ENCODE measurements around the gene C10orf90.
"Not testable (repeated sequence)": the region's sequence is repeated elsewhere in the genome, so short reads cannot be mapped to it uniquely, and the experiment has no call there.

C10orf90 gene

DNA sequence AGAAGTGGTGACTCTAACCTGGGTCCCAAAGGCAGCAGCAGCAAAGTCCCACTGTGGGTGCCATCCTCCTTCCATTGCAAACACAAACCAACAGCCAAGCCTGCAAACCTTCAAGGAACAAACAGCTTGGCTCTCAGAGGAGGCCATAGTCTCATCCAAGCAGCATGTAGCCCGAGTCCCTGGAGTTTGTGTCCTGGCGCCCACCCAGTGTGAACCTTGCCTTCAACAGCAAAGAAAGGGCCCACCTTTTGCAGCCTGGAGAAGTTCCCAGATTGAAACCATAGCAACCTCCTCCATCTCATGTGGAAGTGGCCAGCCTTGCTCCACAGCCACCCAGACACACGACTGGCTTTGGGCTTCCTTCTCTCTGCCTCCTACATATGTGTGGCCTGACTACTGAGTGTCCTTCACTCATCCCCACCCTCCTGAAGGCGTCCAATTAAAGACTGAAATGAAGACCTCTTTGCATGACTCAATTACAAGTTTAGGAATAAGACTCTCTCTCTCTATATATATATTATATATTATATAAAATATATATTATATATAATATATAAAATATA is 106.1 kb downstream of the C10orf90 start:
- no peak for DNase-seq (ENCODE audit: low read depth)
- no peak overlapping the region for H3K4me3 ChIP-seq (ENCODE audit: low read depth, low read length)
- TF ChIP-seq CTCF (IDR thresholded peaks at IDR 0.05; ENCODE audit: insufficient read depth, low read depth, low read length, missing control alignments), result no peak

DNA sequence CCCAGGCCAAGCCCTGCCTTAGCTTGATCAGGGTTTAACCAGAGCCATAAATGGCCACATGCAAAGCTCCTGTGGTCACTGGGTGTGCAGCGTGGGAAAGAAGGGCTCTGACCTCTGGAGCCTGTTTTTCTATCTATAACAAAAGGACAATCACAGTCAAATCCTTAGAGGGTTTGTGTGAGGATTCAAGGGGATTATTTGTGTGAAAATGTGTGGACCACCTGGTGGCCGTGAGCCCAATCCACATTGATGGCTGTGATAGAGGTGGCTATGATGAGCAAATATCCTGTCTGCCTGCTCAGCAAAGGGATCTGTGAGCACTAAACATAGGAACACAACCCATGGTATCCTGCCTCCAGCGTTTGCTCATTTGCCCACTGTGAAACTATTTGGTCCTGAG is 107.1 kb downstream of the C10orf90 start:
- no peak for DNase-seq (ENCODE audit: low read depth)
- no peak for TF ChIP-seq CTCF (IDR thresholded peaks at IDR 0.05; ENCODE audit: insufficient read depth, low read depth, low read length, missing control alignments)
- H3K4me3 ChIP-seq (ENCODE audit: low read depth, low read length), result no peak overlapping the region

- DNase-seq (ENCODE audit: low read depth), result no peak
- H3K4me3 ChIP-seq (ENCODE audit: low read depth, low read length), result no peak overlapping the region
- TF ChIP-seq CTCF (IDR thresholded peaks at IDR 0.05; ENCODE audit: insufficient read depth, low read depth, low read length, missing control alignments), result no peak
Observed at GRCh38 chr10:126561921-126562680, 108.4 kb downstream of the C10orf90 start.

- H3K4me3 ChIP-seq (ENCODE audit: low read depth, low read length), result no peak overlapping the region
- no peak for TF ChIP-seq CTCF (IDR thresholded peaks at IDR 0.05; ENCODE audit: insufficient read depth, low read depth, low read length, missing control alignments)
- DNase-seq (ENCODE audit: low read depth), result no peak
Observed at GRCh38 chr10:126561294-126561920, 109.1 kb downstream of the C10orf90 start.

DNA sequence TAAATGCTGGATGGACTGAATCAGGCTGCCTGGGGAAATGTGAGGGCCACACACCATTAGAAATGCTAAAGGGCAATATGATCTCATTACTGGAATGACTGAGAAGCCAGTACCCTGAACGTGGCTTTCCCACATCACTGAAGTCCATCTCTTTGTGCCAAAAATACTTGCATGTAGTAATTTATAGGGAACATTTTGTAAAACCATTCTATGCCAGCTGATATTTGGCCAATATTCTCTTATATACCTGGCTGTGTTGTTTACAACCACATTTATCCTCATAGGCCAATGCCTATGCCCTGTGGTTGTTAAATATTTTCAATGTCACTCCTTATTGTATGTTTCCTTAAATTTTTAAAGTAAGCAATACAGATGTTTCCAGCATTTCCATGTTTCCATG is 111.6 kb downstream of the C10orf90 start:
- TF ChIP-seq CTCF (IDR thresholded peaks at IDR 0.05; ENCODE audit: insufficient read depth, low read depth, low read length, missing control alignments), result no peak
- no peak overlapping the region for H3K4me3 ChIP-seq (ENCODE audit: low read depth, low read length)
- DNase-seq (ENCODE audit: low read depth), result no peak

GRCh38 chr10:126551202-126551601 is 119.3 kb downstream of the C10orf90 start:
- H3K4me3 ChIP-seq (ENCODE audit: low read depth, low read length), result no peak overlapping the region
- DNase-seq (ENCODE audit: low read depth), result no peak
- no peak for TF ChIP-seq CTCF (IDR thresholded peaks at IDR 0.05; ENCODE audit: insufficient read depth, low read depth, low read length, missing control alignments)

DNA sequence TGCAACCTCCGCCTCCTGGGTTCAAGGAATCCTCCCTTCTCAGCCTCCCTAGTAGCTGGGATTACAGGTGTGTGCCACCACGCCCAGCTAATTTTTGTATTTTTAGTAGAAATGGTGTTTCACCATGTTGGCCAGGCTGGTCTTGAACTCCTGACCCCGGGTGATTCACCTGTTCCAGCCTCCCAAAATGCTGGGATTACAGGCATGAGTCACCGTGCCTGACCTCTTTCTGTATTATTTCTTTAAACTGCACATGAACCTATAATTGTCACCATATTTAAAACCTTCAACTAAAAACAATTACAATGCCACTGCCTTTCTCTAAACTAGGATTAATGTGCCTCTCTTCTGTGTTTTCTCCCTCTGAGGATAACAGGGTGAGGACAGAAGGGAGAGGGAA is 119.9 kb downstream of the C10orf90 start:
- DNase-seq (ENCODE audit: low read depth); H3K4me3 ChIP-seq (ENCODE audit: low read depth, low read length): not testable (repeated sequence)

All from GM12865 (cell line).